22Rv1 (cell line): ENCODE results near the gene TSACC.

Experiments used
- CTCF ChIP-seq: fragments of 450-650 bp; IDR thresholded peaks from 2 replicates; pipeline ENCODE4 v1.5.1; 2017; ENCODE audit warnings: mild to moderate bottlenecking
- ZFX ChIP-seq: fragments of 450-650 bp; IDR thresholded peaks from 2 replicates; pipeline ENCODE4 v1.6.1; 2017; ENCODE audit warnings: antibody characterized with exemption, borderline replicate concordance

DNA sequence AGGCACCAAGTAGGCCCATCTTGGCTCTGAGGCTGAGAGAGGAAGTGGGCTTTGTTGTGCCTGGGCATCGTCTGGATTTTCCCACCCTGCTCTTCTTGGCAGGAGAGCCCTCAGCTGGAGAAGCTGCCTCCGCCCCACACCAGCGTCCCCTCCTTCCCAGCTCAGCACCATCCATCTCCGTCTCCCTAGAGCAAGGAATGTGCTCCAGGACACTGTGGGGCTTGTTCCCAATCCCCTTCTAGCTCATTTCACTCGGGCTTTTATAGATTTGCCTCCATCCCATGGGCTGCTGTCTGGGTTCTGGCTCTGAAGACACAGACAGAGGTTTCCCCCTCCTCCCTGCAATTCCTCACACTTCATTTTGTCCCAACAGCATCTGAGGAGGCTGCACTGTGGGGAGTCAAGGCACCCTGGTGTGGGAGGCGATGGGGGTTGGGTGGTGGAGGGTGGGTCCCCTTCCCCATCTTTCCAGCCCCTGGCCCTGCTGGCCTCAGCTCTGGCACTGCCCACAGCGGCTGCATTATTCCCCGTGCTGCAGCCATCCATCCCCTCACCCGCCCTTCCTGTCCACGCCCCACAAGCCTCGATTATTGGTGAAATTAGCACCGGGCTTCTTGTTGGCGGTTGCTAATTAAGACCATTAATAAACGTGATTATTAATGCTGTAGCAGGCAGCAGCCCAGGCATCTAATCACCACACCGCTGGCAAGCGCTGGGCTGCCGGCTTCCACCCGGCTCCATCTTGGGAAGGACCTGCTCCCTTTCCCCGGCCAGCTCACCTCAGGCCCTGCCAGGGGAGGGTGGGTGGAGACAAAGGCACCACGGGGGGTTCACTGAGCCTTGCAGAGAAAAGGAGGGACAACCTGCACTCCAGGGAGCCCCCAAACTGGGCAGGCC, 52.4 kb downstream of the TSACC start:
- TF ChIP-seq CTCF = no peak
- no peak for TF ChIP-seq ZFX
